HG03280 (cell line): ENCODE data around the gene FHOD3.

ENCODE experiments used
- ATAC-seq: cut with Tn5 transposase; IDR thresholded peaks from one replicate; pipeline ENCODE4 v1.9.1; 2021; ENCODE audit warnings: mild to moderate bottlenecking, moderate library complexity; ENCODE audit not compliant: unreplicated experiment

FHOD3 gene

DNA sequence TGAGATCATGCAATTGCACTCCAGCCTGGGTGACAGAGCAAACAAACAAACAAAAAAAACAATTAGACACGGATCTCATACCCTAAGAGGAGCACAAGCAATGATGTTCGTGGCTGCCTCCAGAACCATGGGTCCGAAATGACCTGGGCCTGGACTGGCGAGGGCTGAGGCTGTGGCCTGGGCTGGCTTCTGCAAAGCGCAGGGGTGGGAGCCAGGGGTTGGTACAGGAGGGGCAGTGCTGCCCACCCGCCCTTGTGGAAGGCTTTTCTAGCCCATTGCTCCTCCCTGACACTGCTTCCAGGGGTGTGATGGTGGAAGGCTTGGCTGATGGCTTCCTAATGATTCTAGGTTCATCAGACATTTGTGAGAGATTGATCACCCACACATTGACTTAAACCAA is 167.8 kb downstream of the FHOD3 start:
- no peak for ATAC-seq

GRCh38 chr18:36465970-36466369 is 168.5 kb downstream of the FHOD3 start:
- ATAC-seq = no peak

DNA sequence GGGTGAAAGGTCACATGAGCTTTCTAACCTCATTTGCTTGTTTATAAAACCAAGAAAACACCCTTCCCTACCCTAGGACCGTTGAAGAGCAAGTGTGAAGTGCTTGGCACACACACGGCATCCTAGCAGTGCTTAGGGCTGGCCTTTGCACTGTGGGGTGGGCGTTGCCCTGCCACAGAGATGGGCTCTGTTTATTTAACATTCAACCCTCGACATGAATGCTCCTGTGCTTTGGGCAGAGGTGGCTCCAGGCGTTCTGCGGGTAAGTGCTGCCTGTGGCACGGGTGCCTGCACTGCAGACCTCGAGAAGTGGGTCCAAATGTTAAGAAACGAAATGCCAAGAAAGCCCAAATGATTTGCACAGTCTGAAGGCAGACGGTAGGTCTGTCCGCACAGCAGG is 170.1 kb downstream of the FHOD3 start:
- ATAC-seq = no peak

DNA sequence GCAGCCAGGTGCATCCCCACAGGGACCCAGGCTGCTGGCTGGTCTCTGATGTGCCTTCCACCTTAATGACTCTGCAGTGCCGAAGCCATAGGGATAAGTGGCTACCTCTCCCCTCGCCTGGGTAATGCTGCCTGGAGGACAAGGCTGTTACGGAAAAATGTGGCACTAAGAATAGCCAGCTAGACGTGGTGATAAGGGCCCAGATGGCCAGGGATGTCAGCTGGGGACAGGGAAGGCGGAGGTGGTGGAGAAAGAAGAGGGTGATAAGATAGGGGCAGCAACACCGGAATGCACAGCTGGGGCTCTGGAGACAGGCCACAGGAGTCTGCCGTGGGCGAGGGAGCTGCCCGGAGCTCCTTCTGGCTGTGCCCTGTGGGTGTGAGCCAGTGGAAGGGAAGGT is 170.6 kb downstream of the FHOD3 start:
- ATAC-seq = no peak

DNA sequence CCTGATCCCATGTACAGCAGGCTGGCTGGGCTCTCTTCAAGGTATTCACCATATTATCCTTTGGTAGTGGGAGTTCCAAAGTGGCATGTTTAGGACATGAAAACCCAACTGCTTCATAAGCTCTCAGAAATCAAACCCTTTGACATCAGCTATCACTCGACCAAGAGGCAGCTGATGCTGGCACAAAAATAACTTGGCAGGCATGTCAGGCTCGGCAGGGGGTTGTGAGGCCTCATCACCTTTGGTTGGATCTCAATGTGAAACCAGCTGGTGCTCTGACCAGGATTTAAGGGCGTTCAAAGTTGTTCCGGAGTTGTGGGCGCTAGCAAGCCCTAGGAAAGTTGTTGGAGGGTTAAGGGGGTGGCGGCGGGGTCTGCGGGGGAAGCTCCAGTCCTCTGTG is 171.9 kb downstream of the FHOD3 start:
- no peak for ATAC-seq

DNA sequence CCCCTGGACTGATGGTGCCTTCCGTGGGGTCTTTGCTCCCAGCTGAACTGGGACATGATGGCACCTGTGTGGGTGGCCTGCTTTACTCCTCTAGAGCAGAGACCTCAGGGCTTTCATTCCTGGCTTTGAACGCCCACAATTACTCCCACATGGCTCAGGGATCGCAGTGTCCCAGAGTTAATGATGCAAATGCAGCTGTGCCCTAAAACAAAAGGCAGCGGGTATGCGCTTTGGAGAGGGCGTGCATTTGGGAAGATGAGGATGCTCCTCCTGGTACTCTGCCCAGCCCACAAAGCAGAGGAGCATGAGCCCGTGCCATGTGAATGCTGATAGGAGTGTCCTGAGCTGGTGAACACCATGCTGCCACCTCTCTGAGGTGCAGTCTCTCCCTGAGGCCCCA is 173.4 kb downstream of the FHOD3 start:
- ATAC-seq = no peak

GRCh38 chr18:36471393-36471792 is 173.9 kb downstream of the FHOD3 start:
- ATAC-seq = no peak

GRCh38 chr18:36476433-36476832 is 178.9 kb downstream of the FHOD3 start:
- no peak for ATAC-seq

- ATAC-seq = no peak
Observed at GRCh38 chr18:36477776-36478175, 180.3 kb downstream of the FHOD3 start.

- ATAC-seq = no peak
Observed at GRCh38 chr18:36481201-36481657, 183.7 kb downstream of the FHOD3 start.

DNA sequence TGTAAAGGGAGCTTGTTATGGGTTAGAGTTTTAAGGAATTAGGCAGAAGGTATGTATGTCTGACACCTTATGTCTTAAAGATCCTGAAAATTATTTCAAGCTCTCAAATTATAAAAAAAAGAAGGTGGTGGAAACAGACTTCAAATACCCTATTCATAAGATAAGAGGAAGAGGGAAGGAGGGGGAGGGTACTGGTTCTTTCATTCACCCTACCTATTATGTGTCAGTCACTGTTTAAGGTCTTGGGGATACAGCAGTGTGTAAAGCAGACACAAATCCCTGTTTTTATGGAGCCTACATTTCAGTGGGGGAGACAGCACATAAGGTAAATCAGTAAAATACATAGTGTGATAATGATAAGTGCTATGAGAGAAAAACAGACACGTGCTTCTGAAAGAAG is 184.4 kb downstream of the FHOD3 start:
- ATAC-seq = no peak

DNA sequence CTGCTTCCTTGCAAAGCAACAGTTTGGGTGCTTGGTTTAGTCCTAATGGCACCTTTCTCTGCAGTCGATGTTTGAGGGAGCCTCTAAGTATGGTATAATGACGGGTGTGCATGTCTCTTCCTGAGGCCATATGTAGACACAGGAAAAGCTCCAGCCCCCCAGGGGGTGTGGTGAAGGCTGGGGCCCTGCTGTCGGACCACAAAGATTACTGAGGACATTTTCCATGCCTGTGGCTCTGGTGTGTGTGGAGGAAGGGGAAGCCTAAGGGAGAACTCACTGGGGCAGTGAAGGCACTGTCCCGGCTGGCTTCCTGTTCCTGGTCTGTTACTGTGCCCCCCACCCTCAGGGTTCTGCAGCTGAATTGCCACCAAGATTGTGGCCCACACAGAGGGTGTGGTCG is 187.1 kb downstream of the FHOD3 start:
- no peak for ATAC-seq

DNA sequence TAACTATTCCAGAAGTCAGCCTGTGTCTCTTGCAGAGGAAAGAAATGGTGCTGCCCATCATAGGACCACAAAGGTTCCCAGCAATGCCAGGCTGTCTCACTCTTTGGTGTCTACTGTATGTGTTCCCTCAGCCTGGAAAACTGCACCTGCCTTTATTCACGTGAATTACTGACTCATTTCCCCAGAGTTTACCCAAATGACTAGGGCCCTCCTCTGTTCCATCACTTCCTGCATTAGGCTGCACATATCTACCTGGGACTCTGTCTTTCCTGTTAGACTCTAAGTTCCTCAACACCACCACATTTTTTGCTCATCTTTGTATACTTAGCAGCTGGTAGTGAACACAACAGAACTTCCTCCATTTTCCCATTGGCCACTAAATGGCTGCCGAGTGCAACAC is 188.3 kb downstream of the FHOD3 start:
- ATAC-seq = no peak

DNA sequence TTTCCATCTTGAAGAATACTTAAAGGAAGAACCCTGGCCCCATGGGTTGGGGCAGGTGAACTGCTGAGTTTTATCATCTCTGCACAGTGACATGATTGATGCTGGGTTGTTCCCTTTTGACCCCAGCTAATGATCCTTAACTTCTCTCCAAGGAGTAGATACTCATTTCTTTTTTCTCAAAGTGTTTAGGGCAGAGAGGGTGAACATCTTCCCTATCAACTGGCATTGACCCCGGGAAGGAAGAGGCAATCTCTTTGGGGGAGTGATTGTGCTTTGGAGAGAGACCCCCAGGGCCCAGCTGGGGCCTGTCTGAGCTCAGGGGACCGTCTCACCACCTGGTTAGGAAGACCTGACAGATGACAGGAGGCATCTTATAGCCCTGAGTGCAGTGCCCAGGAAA is 190.6 kb downstream of the FHOD3 start:
- ATAC-seq = no peak

DNA sequence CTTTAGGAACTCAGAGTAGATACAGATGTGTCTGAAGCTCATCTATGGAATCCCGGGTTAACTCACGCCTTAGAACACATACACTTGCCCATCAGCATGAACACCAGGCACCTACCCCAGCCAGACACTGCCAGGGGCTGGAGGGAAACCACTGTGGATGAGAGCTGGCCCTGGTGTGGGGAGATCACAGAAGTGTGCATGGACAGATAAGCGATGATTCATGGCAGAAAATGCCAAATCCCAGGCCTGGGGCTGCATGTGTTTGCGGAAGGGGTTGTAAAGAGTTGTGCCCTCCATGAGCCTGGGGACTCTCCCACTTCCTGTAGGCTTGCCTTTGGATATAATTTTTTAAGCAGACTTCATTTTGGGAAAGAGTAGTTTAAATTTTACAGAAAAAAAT is 193.4 kb downstream of the FHOD3 start:
- no peak for ATAC-seq

DNA sequence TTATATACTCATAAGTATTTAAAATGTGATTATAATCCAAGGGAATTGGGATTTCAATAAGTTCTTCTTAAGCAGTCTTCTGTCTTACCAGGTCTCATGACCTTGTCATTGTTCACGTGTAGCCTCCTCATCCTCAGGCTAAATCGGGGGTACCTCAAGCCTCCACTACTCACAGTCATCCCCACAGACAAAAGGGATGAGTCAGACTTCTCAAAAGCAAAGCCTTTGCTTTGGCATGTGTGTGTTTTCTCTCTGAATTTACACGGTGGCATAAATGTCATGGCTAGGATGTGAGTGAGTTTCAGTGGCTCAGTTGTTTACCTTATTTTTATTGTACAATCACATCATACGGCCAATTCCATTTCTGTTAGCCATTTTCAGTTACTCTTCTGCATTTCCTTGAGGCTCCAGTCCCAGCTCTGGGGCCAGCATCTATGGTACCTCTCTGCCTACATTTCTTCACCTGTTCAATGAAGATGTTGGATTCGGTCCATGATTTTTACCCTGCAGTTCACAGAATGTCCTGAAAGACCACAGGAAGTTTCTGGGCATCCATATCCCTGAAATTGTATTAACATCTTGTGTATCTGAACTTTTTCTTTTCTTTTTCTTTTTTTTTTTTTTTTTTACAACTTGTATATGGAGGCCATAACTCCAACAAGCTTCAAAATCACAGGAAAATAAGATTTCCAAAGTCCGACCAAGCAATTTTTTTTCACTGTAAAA is 195.3 kb downstream of the FHOD3 start:
- ATAC-seq = no peak

DNA sequence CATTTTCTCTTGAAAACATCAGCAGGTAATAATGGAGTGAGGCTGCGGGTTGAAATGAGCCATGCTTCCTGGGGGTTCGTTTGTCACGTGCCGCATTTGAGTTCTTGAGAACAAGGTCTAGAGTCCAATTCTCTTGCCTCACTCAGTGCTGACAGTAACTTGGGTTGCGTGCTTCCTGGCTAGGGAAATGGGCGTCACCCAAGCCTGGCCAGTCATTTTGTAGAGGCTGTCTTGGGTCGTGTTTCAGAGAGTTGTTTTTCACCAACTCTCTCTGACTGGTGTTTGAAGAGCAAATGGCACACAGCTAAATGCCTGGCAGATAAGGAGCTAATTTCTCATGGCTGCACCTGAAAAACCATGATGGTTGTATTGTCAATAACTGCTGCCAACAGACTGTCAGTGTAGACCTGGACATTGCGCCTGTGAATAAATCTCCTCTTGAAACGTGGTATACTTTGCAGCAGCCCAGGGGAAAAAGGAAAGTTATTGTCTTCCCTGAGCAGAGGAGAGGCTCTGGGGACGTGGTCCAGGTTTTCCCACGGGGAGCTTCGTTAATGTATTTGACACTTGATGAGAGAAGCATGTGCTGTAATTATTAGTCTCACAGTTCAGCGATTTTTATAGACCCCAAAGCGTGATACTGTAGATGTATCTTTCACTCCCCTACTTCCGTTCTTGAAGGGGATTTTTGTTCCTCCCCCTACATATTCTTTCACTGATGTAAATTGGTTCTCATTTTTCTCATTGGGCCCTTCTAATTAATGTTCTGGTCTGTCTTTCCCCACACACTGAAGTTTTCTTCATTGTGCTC is 196.0 kb downstream of the FHOD3 start:
- no peak for ATAC-seq

DNA sequence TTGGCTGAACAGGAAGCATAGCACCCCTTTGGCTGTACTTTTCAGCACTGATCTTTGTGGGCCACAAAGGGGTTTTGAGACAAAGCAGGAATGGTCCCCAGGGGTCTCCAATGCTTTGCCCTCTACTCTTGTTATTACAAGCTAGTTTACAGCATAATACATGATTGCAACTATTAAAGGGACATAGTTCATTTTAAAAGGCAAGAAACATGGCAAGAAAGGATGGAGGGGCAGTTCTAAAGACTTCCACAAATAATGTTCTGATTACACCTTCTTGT is 196.6 kb downstream of the FHOD3 start:
- ATAC-seq = no peak

GRCh38 chr18:36496022-36496421 is 198.5 kb downstream of the FHOD3 start:
- ATAC-seq = no peak

DNA sequence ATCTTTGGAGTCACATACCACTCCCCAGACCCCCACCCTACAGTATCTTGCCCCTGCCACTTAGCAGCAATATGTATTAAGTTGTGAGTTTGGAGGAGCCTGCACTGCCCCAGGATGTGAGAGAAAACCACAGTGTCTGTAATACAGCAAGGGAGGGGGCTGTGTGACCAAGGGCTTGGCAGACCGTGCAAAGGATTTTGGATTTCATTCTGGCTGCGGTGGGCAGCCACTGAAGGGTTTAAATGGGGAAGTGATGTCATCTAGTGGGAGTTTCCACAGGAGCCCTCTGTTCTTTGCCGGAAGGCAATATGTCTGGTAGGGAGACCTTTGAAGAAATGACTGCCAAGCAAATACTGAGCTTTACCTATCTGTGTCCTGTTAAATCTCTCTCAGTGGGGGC is 202.4 kb downstream of the FHOD3 start:
- ATAC-seq = peak; percentile 50

DNA sequence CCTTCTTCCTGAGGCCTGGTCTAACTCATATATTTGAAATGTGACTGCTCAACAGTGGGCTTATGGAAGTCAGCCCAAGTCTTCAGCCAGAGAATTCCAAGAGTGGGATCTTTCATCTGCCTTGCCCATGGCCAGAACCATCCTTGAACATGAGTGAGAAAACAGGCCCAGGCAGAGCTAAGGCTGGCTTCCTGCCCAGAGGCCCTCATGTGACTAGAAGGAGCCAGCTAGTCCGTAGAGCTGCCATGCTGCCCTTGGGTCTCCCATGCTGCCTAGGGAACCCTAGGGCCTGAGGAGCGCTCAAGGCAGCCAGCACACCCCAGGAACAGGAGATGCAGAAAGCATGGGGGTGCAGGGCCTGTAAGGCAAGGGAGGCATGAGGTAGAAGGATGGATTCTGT is 203.6 kb downstream of the FHOD3 start:
- no peak for ATAC-seq

- ATAC-seq = no peak
Observed at GRCh38 chr18:36503477-36503876, 206.0 kb downstream of the FHOD3 start.

GRCh38 chr18:36504928-36505327 is 207.4 kb downstream of the FHOD3 start:
- no peak for ATAC-seq
